ENCODE results near the gene ITIH1. TPM values are rescaled to one million over a fixed set of nuclear protein-coding genes. Genes with fewer than 3 reads are reported as not detected.

ITIH1 gene
- total RNA-seq, 1 experiment from 2014 or later: 0.47 TPM

DNA sequence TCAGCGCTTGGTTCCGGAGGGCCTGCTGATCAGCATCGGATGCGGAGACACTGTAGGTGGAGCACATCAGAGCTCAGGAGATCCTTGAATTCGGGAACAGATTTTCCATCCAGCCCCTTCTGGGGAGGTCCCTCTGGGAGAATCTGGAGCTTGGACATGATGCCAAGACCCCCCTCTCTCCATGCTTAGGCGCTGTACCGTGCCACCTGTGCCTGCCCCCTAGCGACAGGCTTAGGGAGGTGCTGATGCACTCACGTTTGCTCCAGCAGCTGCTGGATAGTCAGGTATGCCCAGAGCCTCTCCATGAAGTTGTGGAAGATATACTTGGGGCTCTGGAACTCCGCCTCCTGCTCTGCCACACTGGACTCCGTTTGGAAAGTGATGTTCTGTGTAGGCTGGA is 43.3 kb downstream of the ITIH1 start:
- CTCF ChIA-PET: interaction anchor here (0.6 to 1.1 kb wide), 4 partner anchors 9 to 50 kb away, joined by 3 read pairs; partner anchors contain the start of gene NEK4
- no peaks in the 10 kb centered on the region for H3K27me3 Mint-ChIP-seq (ENCODE audit: unreplicated experiment)
- no peaks in the 10 kb centered on the region for H3K9me3 Mint-ChIP-seq (ENCODE audit: low read depth, unreplicated experiment)
- no peaks in the 10 kb centered on the region for H3K36me3 Mint-ChIP-seq (ENCODE audit: insufficient read depth, unreplicated experiment)
- DNase-seq: peak; percentile 49
- intact Hi-C loops (cut with micrococcal nuclease; ENCODE audit: unreplicated experiment): no loop called here
- no peaks in the 10 kb centered on the region for H3K4me1 Mint-ChIP-seq (ENCODE audit: low read depth, unreplicated experiment)
- H3K4me3 Mint-ChIP-seq (ENCODE audit: low read depth, unreplicated experiment): no peak overlapping the region
- H3K27ac Mint-ChIP-seq (ENCODE audit: unreplicated experiment): no peak overlapping the region
- TF ChIP-seq, protein P1, sequence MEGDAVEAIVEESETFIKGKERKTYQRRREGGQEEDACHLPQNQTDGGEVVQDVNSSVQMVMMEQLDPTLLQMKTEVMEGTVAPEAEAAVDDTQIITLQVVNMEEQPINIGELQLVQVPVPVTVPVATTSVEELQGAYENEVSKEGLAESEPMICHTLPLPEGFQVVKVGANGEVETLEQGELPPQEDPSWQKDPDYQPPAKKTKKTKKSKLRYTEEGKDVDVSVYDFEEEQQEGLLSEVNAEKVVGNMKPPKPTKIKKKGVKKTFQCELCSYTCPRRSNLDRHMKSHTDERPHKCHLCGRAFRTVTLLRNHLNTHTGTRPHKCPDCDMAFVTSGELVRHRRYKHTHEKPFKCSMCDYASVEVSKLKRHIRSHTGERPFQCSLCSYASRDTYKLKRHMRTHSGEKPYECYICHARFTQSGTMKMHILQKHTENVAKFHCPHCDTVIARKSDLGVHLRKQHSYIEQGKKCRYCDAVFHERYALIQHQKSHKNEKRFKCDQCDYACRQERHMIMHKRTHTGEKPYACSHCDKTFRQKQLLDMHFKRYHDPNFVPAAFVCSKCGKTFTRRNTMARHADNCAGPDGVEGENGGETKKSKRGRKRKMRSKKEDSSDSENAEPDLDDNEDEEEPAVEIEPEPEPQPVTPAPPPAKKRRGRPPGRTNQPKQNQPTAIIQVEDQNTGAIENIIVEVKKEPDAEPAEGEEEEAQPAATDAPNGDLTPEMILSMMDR (IDR thresholded peaks at IDR 0.05; ENCODE audit: unreplicated experiment): peak; percentile 74
- BruUV-seq (replicated peaks): no TSS peak

DNA sequence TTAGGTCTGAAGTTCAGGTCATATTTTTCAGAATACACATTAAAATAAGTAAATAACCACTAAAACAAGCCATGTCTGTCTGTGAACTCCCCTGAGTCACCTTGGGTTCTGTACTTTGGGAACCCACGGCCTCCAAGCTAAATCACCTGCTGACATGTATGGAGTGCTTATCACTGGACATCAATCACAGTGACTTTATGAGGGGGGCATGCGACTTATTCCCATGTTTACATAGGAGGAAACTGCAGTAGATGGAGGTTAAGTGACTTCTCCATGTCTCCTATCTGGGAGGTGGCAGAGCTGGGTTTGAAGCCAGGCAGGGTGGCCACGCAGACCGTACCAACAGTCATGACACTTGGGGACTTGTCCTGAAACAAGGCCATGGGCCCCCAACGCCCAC is 45.0 kb downstream of the ITIH1 start:
- Mint-ChIP-seq H3K9me3 (ENCODE audit: low read depth, unreplicated experiment) (no peaks in the 10 kb centered on the region), H3K4me1 (ENCODE audit: low read depth, unreplicated experiment) (peaks cover 4% of the 10 kb centered on the region), H3K36me3 (ENCODE audit: insufficient read depth, unreplicated experiment) (no peaks in the 10 kb centered on the region), H3K27ac (ENCODE audit: unreplicated experiment) (no peak overlapping the region), H3K27me3 (ENCODE audit: unreplicated experiment) (no peaks in the 10 kb centered on the region), H3K4me3 (ENCODE audit: low read depth, unreplicated experiment) (no peak overlapping the region)
- DNase-seq: no peak
- TF ChIP-seq, protein P1 (IDR thresholded peaks at IDR 0.05; ENCODE audit: unreplicated experiment): no peak
- intact Hi-C loops (cut with micrococcal nuclease; ENCODE audit: unreplicated experiment): no loop called here
- BruUV-seq (replicated peaks): no TSS peak
- CTCF ChIA-PET: no interaction called here

DNA sequence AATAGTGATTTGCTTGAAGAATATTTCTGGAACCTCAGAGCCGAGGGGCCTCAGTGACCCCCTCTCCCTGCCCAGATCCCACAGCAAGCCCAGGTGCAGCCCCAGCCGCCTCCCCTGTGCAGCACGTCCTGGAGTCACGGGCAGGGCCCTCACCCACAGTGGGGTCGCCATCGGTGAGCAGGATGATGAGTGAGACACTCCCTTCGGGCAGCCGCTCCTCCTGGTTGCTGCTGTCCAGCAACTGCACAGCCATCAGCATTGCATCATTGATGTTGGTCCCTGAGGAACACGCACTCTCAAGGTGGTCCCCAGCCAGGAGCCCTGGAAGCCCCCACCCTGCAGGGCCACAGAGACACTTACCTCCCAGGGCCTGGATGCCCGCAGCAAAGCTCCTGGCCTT is 46.6 kb downstream of the ITIH1 start:
- CTCF ChIA-PET: no interaction called here
- DNase-seq: no peak
- no peaks in the 10 kb centered on the region for H3K9me3 Mint-ChIP-seq (ENCODE audit: low read depth, unreplicated experiment)
- no peaks in the 10 kb centered on the region for H3K27me3 Mint-ChIP-seq (ENCODE audit: unreplicated experiment)
- H3K4me1 Mint-ChIP-seq (ENCODE audit: low read depth, unreplicated experiment): peaks cover 14% of the 10 kb centered on the region
- H3K36me3 Mint-ChIP-seq (ENCODE audit: insufficient read depth, unreplicated experiment): no peaks in the 10 kb centered on the region
- no peak overlapping the region for H3K4me3 Mint-ChIP-seq (ENCODE audit: low read depth, unreplicated experiment)
- TF ChIP-seq, protein P1 (IDR thresholded peaks at IDR 0.05; ENCODE audit: unreplicated experiment): no peak
- BruUV-seq (replicated peaks): no TSS peak
- no peak overlapping the region for H3K27ac Mint-ChIP-seq (ENCODE audit: unreplicated experiment)
- intact Hi-C loops (cut with micrococcal nuclease; ENCODE audit: unreplicated experiment): no loop called here

DNA sequence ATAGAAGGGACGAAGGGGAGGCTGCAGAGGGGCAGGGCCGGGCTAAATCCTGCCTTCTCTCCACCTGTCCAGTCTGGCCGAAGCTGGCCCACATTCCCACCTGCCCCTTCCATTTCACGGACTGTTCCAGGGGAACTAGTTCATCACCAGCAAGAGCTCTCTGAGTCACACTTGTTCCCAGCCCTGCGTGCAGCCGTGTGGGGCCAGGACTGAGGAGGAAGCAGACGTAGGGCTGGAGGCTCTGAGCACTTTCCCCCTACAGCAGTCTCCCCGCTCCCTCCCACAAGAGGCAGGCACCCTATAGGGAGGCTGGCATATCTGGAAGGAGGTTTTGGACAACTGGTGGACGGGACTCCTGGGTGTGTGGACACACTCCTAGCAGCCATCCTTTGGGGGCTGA is 50.0 kb downstream of the ITIH1 start:
- Mint-ChIP-seq H3K4me3 (ENCODE audit: low read depth, unreplicated experiment) (no peak overlapping the region), H3K27ac (ENCODE audit: unreplicated experiment) (peak overlapping the region; percentile 74), H3K36me3 (ENCODE audit: insufficient read depth, unreplicated experiment) (no peaks in the 10 kb centered on the region), H3K27me3 (ENCODE audit: unreplicated experiment) (no peaks in the 10 kb centered on the region), H3K9me3 (ENCODE audit: low read depth, unreplicated experiment) (no peaks in the 10 kb centered on the region), H3K4me1 (ENCODE audit: low read depth, unreplicated experiment) (peaks cover 27% of the 10 kb centered on the region)
- peak; percentile 47 for DNase-seq
- intact Hi-C loops (cut with micrococcal nuclease; ENCODE audit: unreplicated experiment): loop anchor here (2.0 kb wide), 1 partner anchor 85 kb away; no protein-coding TSS in a partner anchor
- CTCF ChIA-PET: interaction anchor here (1.1 kb wide), 1 partner anchor 10 kb away, joined by 3 read pairs; no protein-coding TSS in a partner anchor
- TF ChIP-seq, protein P1 (IDR thresholded peaks at IDR 0.05; ENCODE audit: unreplicated experiment): no peak
- BruUV-seq (replicated peaks): no TSS peak
